ENCODE results near the gene FASN.

FASN gene

GRCh38 chr17:82031885-82032627 lies 66.0 kb downstream of the FASN start:
- H3K4me3 Mint-ChIP-seq: peak overlapping the region; percentile 41
- DNase-seq (ENCODE audit: low spot score in 2 of 2) (no peak), ATAC-seq (peak; percentile 48)
- peaks cover 24% of the 10 kb centered on the region for H3K36me3 Mint-ChIP-seq
- H3K4me1 Mint-ChIP-seq: peaks cover 19% of the 10 kb centered on the region
- no peaks in the 10 kb centered on the region for H3K9me3 Mint-ChIP-seq
- H3K27ac Mint-ChIP-seq: no peak overlapping the region

- no peak for DNase-seq (ENCODE audit: low spot score in 2 of 2)
- Mint-ChIP-seq H3K4me1 (peaks cover 20% of the 10 kb centered on the region), H3K9me3 (no peaks in the 10 kb centered on the region), H3K27ac (no peak within 1 kb of the TSS), H3K36me3 (peaks cover 24% of the 10 kb centered on the region), H3K4me3 (peak within 1 kb of the TSS; percentile 78)
- ATAC-seq: peak; percentile 33
Measured at GRCh38 chr17:82031303-82031884, 66.6 kb downstream of the FASN start, which contains the start of gene RAC3. Gene RAC3, plus strand, starts transcription at chr17:82031678. Its CDS starts 84 bp downstream, at chr17:82031762.

GRCh38 chr17:82030470-82031302 lies 67.3 kb downstream of the FASN start:
- DNase-seq (ENCODE audit: low spot score in 2 of 2) (peak; percentile 87 to 94), ATAC-seq (peak; percentile 76)
- Mint-ChIP-seq H3K9me3 (no peaks in the 10 kb centered on the region), H3K4me3 (peak overlapping the region; percentile 78), H3K27ac (no peak overlapping the region), H3K4me1 (peaks cover 20% of the 10 kb centered on the region), H3K36me3 (peaks cover 24% of the 10 kb centered on the region)

- Mint-ChIP-seq H3K9me3 (no peaks in the 10 kb centered on the region), H3K36me3 (peaks cover 21% of the 10 kb centered on the region), H3K27ac (no peak overlapping the region), H3K4me1 (peaks cover 20% of the 10 kb centered on the region), H3K4me3 (peak overlapping the region; percentile 78)
- DNase-seq (ENCODE audit: low spot score in 2 of 2) (no peak), ATAC-seq (no peak)
Measured at GRCh38 chr17:82029990-82030469, 68.0 kb downstream of the FASN start.

- no peak for ATAC-seq
- Mint-ChIP-seq H3K36me3 (peaks cover 17% of the 10 kb centered on the region), H3K9me3 (no peaks in the 10 kb centered on the region), H3K4me3 (peak overlapping the region; percentile 78), H3K4me1 (peaks cover 21% of the 10 kb centered on the region), H3K27ac (no peak overlapping the region)
- no peak for DNase-seq (ENCODE audit: low spot score in 2 of 2)
Measured at GRCh38 chr17:82029391-82029790, 68.6 kb downstream of the FASN start.

- ATAC-seq (no peak), DNase-seq (ENCODE audit: low spot score in 2 of 2) (no peak)
- peaks cover 17% of the 10 kb centered on the region for H3K36me3 Mint-ChIP-seq
- H3K4me3 Mint-ChIP-seq: peak overlapping the region; percentile 78
- no peaks in the 10 kb centered on the region for H3K9me3 Mint-ChIP-seq
- peaks cover 25% of the 10 kb centered on the region for H3K4me1 Mint-ChIP-seq
- H3K27ac Mint-ChIP-seq: no peak overlapping the region
Measured at GRCh38 chr17:82028966-82029365, 69.1 kb downstream of the FASN start.

All from stimulated activated effector memory CD8-positive, alpha-beta T cell treated with anti-CD3 and anti-CD28 coated beads, Interleukin-12 subunit alpha, Interleukin-12 subunit beta, amount 100 ng/mL, for 72 hours (primary cell).